T-cell (primary cell): ENCODE results near the gene CLTCL1. TPM values are rescaled to one million over a fixed set of nuclear protein-coding genes. Genes with fewer than 3 reads are reported as not detected.
A peak's percentile ranks its signal among the peaks of the same experiment; 100 is the strongest.

Source experiments
- ATAC-seq, 4 experiments: fragments of 200-7000 bp in 3 of 4; fragments of 150-1000 bp in 1 of 4; cut with Tn5 transposase; replicated peaks in 1 of 4; 1 replicate in 3 of 4; 2 replicates in 1 of 4; pipeline ENCODE4 v1.10.0; 2021; ENCODE audit warnings: moderate library complexity in 3 of 4, mild to moderate bottlenecking in 2 of 4, moderate number of reproducible peaks in 1 of 4
- CTCF ChIA-PET, 2 donors: fragments of 300-600 bp; sonication (Branson Sonifier 250); formaldehyde crosslinking; loops; one replicate each; lab custom pipeline; 2022; ENCODE audit warnings: antibody characterized with exemption in 2 of 2; lab: Charles Lee
- POLR2A ChIA-PET, 2 donors: fragments of 300-600 bp; sonication (Branson Sonifier 250); formaldehyde crosslinking; loops; one replicate each; lab custom pipeline; 2022; ENCODE audit warnings: antibody characterized with exemption in 2 of 2; lab: Charles Lee
- DNase-seq, 35 experiments: peaks; one replicate each; pipeline versions ENCODE4 v3.0.0 to v3.0.0-alpha.2; 2013 to 2023
- H3K27ac ChIP-seq: one replicate; pipeline ENCODE4 v1.5.1; 2013; ENCODE audit warnings: low read length
- H3K27me3 ChIP-seq, 2 experiments: replicated peaks in 1 of 2; 1 replicate in 1 of 2; 2 replicates in 1 of 2; pipeline versions ENCODE4 v1.6.1 to v1.7.0; 2013; ENCODE audit warnings: low read length in 1 of 2, mixed read lengths in 1 of 2; ENCODE audit not compliant: control insufficient read depth in 2 of 2, insufficient read depth in 2 of 2; ENCODE audit errors: extremely low read depth in 1 of 2
- H3K36me3 ChIP-seq, 2 donors: 1 replicate in 1 of 2; 2 replicates in 1 of 2; pipeline versions ENCODE4 v1.6.1 to v1.7.0; 2013; ENCODE audit warnings: low read length in 1 of 2; ENCODE audit not compliant: control insufficient read depth in 2 of 2, insufficient read depth in 1 of 2; ENCODE audit errors: extremely low read depth in 1 of 2
- H3K4me1 ChIP-seq, 2 experiments: 1 replicate in 1 of 2; 2 replicates in 1 of 2; pipeline versions ENCODE4 v1.6.1 to v1.7.0; 2013; ENCODE audit warnings: low read length in 2 of 2, mixed read lengths in 1 of 2; ENCODE audit not compliant: insufficient read depth in 2 of 2, control insufficient read depth in 1 of 2; ENCODE audit errors: extremely low read depth in 1 of 2
- H3K4me3 ChIP-seq, 2 donors: 1 replicate in 1 of 2; 2 replicates in 1 of 2; pipeline versions ENCODE4 v1.5.1 to v1.7.0; 2013; ENCODE audit warnings: mild to moderate bottlenecking in 2 of 2, low read length in 1 of 2, moderate library complexity in 1 of 2; ENCODE audit not compliant: control insufficient read depth in 1 of 2; ENCODE audit errors: extremely low read depth in 1 of 2
- H3K9me3 ChIP-seq: 2 replicates; pipeline ENCODE4 v1.7.0; 2013
- H3K27ac Mint-ChIP-seq, 2 donors: one replicate each; pipeline ENCODE4 v1.8.0; 2020 to 2021; ENCODE audit warnings: mild to moderate bottlenecking in 2 of 2, mixed read lengths in 2 of 2
- H3K27me3 Mint-ChIP-seq, 2 donors: one replicate each; pipeline ENCODE4 v1.8.0; 2021 to 2022; ENCODE audit warnings: mixed read lengths in 2 of 2
- H3K36me3 Mint-ChIP-seq: one replicate; pipeline ENCODE4 v1.8.0; 2021; ENCODE audit warnings: mixed read lengths
- H3K4me1 Mint-ChIP-seq, 3 donors: one replicate each; pipeline ENCODE4 v1.8.0; 2020 to 2022; ENCODE audit warnings: mixed read lengths in 3 of 3, mild to moderate bottlenecking in 1 of 3
- H3K4me3 Mint-ChIP-seq, 3 donors: one replicate each; pipeline ENCODE4 v1.8.0; 2020 to 2022; ENCODE audit warnings: mild to moderate bottlenecking in 3 of 3, mixed read lengths in 3 of 3, moderate library complexity in 3 of 3
- H3K9me3 Mint-ChIP-seq, 3 donors: one replicate each; pipeline ENCODE4 v1.8.0; 2020 to 2022; ENCODE audit warnings: mixed read lengths in 3 of 3
- WGBS: methylation state at CpG from one replicate; pipeline ENCODE4 v1.1.5; 2013; ENCODE audit warnings: missing lambda C conversion rate; ENCODE audit not compliant: insufficient coverage; 5-methylcytosine and 5-hydroxymethylcytosine counted together
- total RNA-seq, 35 experiments: library from RNA in 6 of 35; stranded (reverse) in 6 of 35; fragments of 120-200 nt in 1 of 35; gene quantifications; one replicate each; pipeline versions ENCODE4 v1.2.1 to v1.2.4 and lab custom pipeline; 2013 to 2026

CLTCL1 gene
- total RNA-seq: 1 to 10 TPM in 4 of 5 donors, under 1 TPM in 1; 0.63 to 3.9 (median 1.6) TPM
- total RNA-seq (2013): 0.66 TPM
- 0.43 to 5.1 (median 1.1) reads per million in 29 experiments for total RNA-seq (lab: John Stamatoyannopoulos, UW)

GRCh38 chr22:19291580-19292457 lies at the start of gene CLTCL1:
CLTCL1 (minus strand) TSS chr22:19291719; CDS start chr22:19291641, 78 bp downstream.
- Histone ChIP-seq H3K4me3 (peak within 1 kb of the TSS; percentile 68 to 84), H3K4me1 (peaks cover 5 to 19% of the 10 kb centered on the region in 2 experiments), H3K27ac (no peak within 1 kb of the TSS), H3K27me3 (peaks cover 0 to 23% of the 10 kb centered on the region in 2 experiments), H3K36me3 (no peaks in the 10 kb centered on the region), H3K9me3 (no peaks in the 10 kb centered on the region)
- peak within 1 kb of the TSS; percentile 85 to 89 (median 86) for H3K4me3 Mint-ChIP-seq
- ChIA-PET CTCF (interaction anchor here in 1 of 2 donors (0.6 kb wide), 1 partner anchor 42 kb away, joined by 3 read pairs; no protein-coding TSS in a partner anchor), POLR2A (interaction anchor here in 1 of 2 donors (0.6 kb wide), 1 partner anchor 14 kb away, joined by 12 read pairs; no protein-coding TSS in a partner anchor)
- no peaks in the 10 kb centered on the region for H3K36me3 Mint-ChIP-seq
- peaks cover 19 to 30% of the 10 kb centered on the region in 2 donors for H3K27me3 Mint-ChIP-seq
- ATAC-seq (peak; percentile 77 to 85 (median 79)), DNase-seq (peak; percentile 7 to 72 (median 35))
- 2% methylated on average over 50 of the region's 74 CpGs for WGBS
- H3K27ac Mint-ChIP-seq: peak within 1 kb of the TSS; percentile 19 to 58
- peaks cover 14 to 27% (median 23%) of the 10 kb centered on the region in 3 donors for H3K4me1 Mint-ChIP-seq
- H3K9me3 Mint-ChIP-seq: no peaks in the 10 kb centered on the region

DNA sequence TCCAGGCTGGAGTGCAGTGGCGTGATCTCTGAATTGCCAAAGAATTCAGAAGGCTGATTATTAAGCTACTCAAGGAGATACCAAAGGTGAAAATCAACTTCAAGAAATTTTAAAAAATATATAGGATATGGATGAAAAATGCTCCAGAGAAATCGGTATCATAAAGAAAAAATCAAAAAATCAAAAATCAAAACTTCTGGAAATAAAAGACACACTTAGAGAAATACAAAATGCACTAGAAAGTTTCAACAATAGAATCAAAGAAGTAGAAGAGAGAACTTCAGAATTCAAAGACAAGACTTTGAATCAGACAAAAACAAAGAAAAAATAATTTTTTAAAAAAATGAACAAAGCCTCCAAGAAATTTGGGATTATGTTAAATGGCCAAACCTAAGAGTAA lies 45.6 kb upstream of the CLTCL1 start:
- peaks cover 11 to 43% of the 10 kb centered on the region in 2 donors for H3K36me3 ChIP-seq
- Mint-ChIP-seq H3K27me3 (no peaks in the 10 kb centered on the region), H3K36me3 (peaks cover 88% of the 10 kb centered on the region), H3K4me1 (no peaks in the 10 kb centered on the region), H3K27ac (no peak overlapping the region), H3K9me3 (peaks cover 27 to 52% (median 37%) of the 10 kb centered on the region in 3 donors), H3K4me3 (no peak overlapping the region)
- POLR2A ChIA-PET: no interaction called here
- CTCF ChIA-PET: no interaction called here
- H3K4me1 ChIP-seq: no peaks in the 10 kb centered on the region
- H3K27me3 ChIP-seq: no peaks in the 10 kb centered on the region
- H3K4me3 ChIP-seq: no peak overlapping the region
- ATAC-seq (no peak), DNase-seq (no peak)
- no peak overlapping the region for H3K27ac ChIP-seq
- no CpG with 5 or more reads among the region's 2 CpGs for WGBS
- H3K9me3 ChIP-seq: peaks cover 6% of the 10 kb centered on the region

DNA sequence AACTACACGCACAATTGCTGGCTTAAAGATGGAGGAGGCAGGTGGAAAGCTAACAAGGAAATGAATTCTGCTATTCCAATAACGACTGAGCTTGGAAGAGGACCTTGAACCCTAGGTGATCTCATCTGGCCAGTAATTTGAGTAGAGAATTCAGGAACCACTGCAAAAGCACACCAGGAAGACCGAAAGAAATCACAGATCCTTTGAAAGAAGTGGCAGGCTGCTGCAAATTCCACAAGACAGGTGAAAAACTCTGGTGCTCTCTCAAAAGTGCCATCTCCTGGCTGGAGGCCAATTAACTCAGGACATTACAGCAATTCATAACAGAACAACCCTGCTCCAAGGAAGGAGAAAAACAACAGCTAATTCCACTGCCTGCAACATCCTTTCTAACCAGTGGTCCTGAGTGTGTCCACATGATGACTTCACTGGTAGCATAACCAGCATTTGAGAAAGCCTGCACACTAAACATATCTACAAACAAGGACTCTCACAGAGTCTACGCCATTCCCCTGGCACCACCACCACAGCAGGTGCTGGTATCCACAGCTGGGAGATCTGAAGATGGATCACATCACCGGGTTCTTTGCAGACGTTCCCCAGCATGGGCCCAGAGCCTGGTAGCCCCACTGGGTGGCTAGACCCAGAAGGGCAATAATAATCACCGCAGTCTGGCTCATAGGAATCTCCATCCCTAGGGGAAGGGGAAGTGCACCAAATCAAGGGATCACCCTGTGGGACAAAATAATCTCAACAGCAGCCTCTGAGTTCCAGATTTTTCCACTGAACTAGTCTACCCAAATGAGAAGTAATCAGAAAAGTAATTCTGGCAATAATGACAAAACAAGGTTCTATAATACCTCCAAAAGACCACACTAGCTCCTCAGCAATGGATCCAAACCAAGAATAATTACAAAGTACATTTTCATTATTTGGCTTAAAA lies 44.9 kb upstream of the CLTCL1 start:
- Mint-ChIP-seq H3K27me3 (no peaks in the 10 kb centered on the region), H3K36me3 (peaks cover 88% of the 10 kb centered on the region), H3K4me1 (no peaks in the 10 kb centered on the region), H3K4me3 (no peak overlapping the region), H3K27ac (no peak overlapping the region), H3K9me3 (peaks cover 23 to 48% (median 36%) of the 10 kb centered on the region in 3 donors)
- DNase-seq: no peak
- no peak for ATAC-seq
- 100% methylated on average over 6 of the region's 7 CpGs for WGBS
- no peak overlapping the region for H3K27ac ChIP-seq
- H3K36me3 ChIP-seq: peaks cover 18 to 49% of the 10 kb centered on the region in 2 donors
- H3K4me1 ChIP-seq: no peaks in the 10 kb centered on the region
- peaks cover 6% of the 10 kb centered on the region for H3K9me3 ChIP-seq
- no peak overlapping the region for H3K4me3 ChIP-seq
- CTCF ChIA-PET: no interaction called here
- POLR2A ChIA-PET: no interaction called here
- H3K27me3 ChIP-seq: no peaks in the 10 kb centered on the region

- H3K9me3 Mint-ChIP-seq: peaks cover 10 to 20% (median 20%) of the 10 kb centered on the region in 3 donors
- Histone ChIP-seq H3K4me1 (no peaks in the 10 kb centered on the region), H3K36me3 (peaks cover 26 to 52% of the 10 kb centered on the region in 2 donors), H3K27me3 (no peaks in the 10 kb centered on the region), H3K27ac (no peak overlapping the region), H3K9me3 (peaks cover 3% of the 10 kb centered on the region), H3K4me3 (no peak overlapping the region)
- ATAC-seq: no peak
- no peaks in the 10 kb centered on the region for H3K4me1 Mint-ChIP-seq
- H3K27me3 Mint-ChIP-seq: no peaks in the 10 kb centered on the region
- H3K27ac Mint-ChIP-seq: no peak overlapping the region
- no peak for DNase-seq
- ChIA-PET POLR2A (no interaction called here), CTCF (no interaction called here)
- no peak overlapping the region for H3K4me3 Mint-ChIP-seq
- H3K36me3 Mint-ChIP-seq: peaks cover 77% of the 10 kb centered on the region
- 100% methylated on average over 3 of the region's 5 CpGs for WGBS
These were observed 40.5 kb upstream of the CLTCL1 start for GRCh38 chr22:19331975-19332374.

- Histone ChIP-seq H3K4me1 (no peaks in the 10 kb centered on the region), H3K27me3 (no peaks in the 10 kb centered on the region), H3K36me3 (peaks cover 26 to 47% of the 10 kb centered on the region in 2 donors), H3K27ac (no peak overlapping the region), H3K9me3 (peaks cover 3% of the 10 kb centered on the region), H3K4me3 (no peak overlapping the region)
- WGBS: 95% methylated on average over 7 of the region's 7 CpGs
- H3K27ac Mint-ChIP-seq: no peak overlapping the region
- peaks cover 72% of the 10 kb centered on the region for H3K36me3 Mint-ChIP-seq
- no peak overlapping the region for H3K4me3 Mint-ChIP-seq
- no peak for DNase-seq
- peaks cover 10 to 20% (median 20%) of the 10 kb centered on the region in 3 donors for H3K9me3 Mint-ChIP-seq
- no peak for ATAC-seq
- CTCF ChIA-PET: no interaction called here
- POLR2A ChIA-PET: no interaction called here
- H3K4me1 Mint-ChIP-seq: no peaks in the 10 kb centered on the region
- no peaks in the 10 kb centered on the region for H3K27me3 Mint-ChIP-seq
These were observed 40.0 kb upstream of the CLTCL1 start for GRCh38 chr22:19331474-19331873.
